Gastrocnemius medialis (tissue), 4 donors: ENCODE measurements around the gene SC5D.

Experiments used
- POLR2A ChIP-seq, 2 donors: fragments of 450-650 bp; IDR thresholded peaks; one replicate each; pipeline ENCODE4 v1.6.1; 2017; ENCODE audit warnings: antibody characterized with exemption in 2 of 2, mild to moderate bottlenecking in 2 of 2, moderate library complexity in 2 of 2
- TF ChIP-seq, protein P1 (sequence below), 5 experiments: fragments of 450-650 bp in 3 of 5; fragments of 200-600 bp in 2 of 5; sonication (generic) in 2 of 5; IDR thresholded peaks in 4 of 5; conservative IDR thresholded peaks in 1 of 5; 1 replicate in 4 of 5; 2 replicates in 1 of 5; pipeline ENCODE4 v1.5.1; 2016 to 2019; ENCODE audit warnings: antibody characterized with exemption in 5 of 5, mild to moderate bottlenecking in 3 of 5, moderate library complexity in 3 of 5

DNA sequence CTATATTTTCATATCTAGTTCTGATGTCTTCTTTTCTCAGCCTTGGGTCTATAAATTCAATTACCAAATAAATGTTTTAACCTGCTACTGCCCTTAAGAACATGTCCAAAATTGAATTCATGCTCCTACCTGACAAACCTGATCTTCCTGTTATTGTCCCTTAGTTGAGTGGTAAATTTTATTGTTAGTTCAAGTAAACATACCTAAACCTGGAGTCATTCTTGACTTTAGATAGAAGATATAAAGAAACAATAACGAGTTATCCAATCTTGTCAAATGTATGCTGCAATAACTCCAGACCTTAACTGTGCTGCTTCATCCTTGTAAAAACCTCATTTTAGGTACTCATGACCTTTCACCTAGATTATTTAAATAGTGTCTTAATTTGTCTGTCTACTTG is 34.6 kb upstream of the SC5D start:
- TF ChIP-seq, protein P1, sequence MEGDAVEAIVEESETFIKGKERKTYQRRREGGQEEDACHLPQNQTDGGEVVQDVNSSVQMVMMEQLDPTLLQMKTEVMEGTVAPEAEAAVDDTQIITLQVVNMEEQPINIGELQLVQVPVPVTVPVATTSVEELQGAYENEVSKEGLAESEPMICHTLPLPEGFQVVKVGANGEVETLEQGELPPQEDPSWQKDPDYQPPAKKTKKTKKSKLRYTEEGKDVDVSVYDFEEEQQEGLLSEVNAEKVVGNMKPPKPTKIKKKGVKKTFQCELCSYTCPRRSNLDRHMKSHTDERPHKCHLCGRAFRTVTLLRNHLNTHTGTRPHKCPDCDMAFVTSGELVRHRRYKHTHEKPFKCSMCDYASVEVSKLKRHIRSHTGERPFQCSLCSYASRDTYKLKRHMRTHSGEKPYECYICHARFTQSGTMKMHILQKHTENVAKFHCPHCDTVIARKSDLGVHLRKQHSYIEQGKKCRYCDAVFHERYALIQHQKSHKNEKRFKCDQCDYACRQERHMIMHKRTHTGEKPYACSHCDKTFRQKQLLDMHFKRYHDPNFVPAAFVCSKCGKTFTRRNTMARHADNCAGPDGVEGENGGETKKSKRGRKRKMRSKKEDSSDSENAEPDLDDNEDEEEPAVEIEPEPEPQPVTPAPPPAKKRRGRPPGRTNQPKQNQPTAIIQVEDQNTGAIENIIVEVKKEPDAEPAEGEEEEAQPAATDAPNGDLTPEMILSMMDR (IDR thresholded peaks at IDR 0.05 in 4 of 5, conservative IDR thresholded peaks at IDR 0.05 in 1 of 5), result no peak
- no peak for TF ChIP-seq POLR2A (IDR thresholded peaks at IDR 0.05)
